ENCODE data around the gene SYT4. TPM values are rescaled to one million over a fixed set of nuclear protein-coding genes. Genes with fewer than 3 reads are reported as not detected.

The SYT4 gene, protein sequence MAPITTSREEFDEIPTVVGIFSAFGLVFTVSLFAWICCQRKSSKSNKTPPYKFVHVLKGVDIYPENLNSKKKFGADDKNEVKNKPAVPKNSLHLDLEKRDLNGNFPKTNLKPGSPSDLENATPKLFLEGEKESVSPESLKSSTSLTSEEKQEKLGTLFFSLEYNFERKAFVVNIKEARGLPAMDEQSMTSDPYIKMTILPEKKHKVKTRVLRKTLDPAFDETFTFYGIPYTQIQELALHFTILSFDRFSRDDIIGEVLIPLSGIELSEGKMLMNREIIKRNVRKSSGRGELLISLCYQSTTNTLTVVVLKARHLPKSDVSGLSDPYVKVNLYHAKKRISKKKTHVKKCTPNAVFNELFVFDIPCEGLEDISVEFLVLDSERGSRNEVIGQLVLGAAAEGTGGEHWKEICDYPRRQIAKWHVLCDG
- total RNA-seq, result not detected in 2 replicates

DNA sequence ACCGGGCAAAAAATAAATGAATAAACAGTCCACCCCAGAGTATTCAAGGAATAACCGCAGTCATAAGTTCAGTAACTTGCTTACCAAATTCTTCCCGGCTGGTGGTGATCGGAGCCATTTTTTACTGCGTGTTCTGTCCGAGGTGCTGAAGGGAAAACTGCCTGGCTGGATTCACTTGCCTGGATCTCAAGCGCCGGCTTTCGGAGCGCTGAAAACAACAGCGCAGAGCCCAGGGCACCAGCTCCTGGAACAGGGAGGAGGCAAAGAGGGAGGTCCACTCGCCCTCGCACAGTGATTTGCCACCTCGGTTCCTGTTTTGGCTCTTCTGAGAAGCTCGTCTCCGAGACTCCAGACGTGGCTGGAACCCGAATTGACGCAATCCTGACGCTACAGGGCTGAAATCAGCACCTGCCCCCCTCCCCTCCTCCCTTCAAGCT is at the start of gene SYT4:
TSS of gene SYT4 (minus strand) at position 327 of the 437 bp plus-strand sequence. CDS start at position 118, 209 bp downstream.

Other genes with a start within 250 kb of the SYT4 start
- not detected in 2 replicates for gene RIT2, start 161.8 kb downstream of the SYT4 start, total RNA-seq

Data from smooth muscle cell of trachea (primary cell).